NCI-H146 treated with DMSO at 0.1 percent for 48 hours (cell line): Measurements from ENCODE around the gene PAF1.
A peak's percentile ranks its signal among the peaks of the same experiment; 100 is the strongest.
"Not testable (repeated sequence)": the region's sequence is repeated elsewhere in the genome, so short reads cannot be mapped to it uniquely, and the experiment has no call there.

ENCODE experiments used
- DNase-seq: peaks from one replicate; lab custom pipeline; 2025; ENCODE audit not compliant: unreplicated experiment; lab: John Stamatoyannopoulos, UW

PAF1 gene

GRCh38 chr19:39356647-39357046 lies 34.3 kb downstream of the PAF1 start:
- DNase-seq, result no peak

- no peak for DNase-seq
Measured at GRCh38 chr19:39356073-39356472, 34.8 kb downstream of the PAF1 start.

GRCh38 chr19:39355253-39355652 lies 35.7 kb downstream of the PAF1 start:
- no peak for DNase-seq

GRCh38 chr19:39352381-39353255 lies 38.3 kb downstream of the PAF1 start:
- DNase-seq, result no peak

- no peak for DNase-seq
Measured at GRCh38 chr19:39351537-39352064, 39.3 kb downstream of the PAF1 start.

- no peak for DNase-seq
Measured at GRCh38 chr19:39350156-39350555, 40.8 kb downstream of the PAF1 start.

GRCh38 chr19:39349326-39349725 lies 41.6 kb downstream of the PAF1 start:
- no peak for DNase-seq

GRCh38 chr19:39347332-39348164 lies 43.4 kb downstream of the PAF1 start:
- DNase-seq, result no peak

- DNase-seq, result no peak
Measured at GRCh38 chr19:39345956-39346355, 45.0 kb downstream of the PAF1 start.

- no peak for DNase-seq
Measured at GRCh38 chr19:39342647-39343305, 48.1 kb downstream of the PAF1 start.

GRCh38 chr19:39341719-39342604 lies 48.9 kb downstream of the PAF1 start, which contains the start of gene SAMD4B:
Gene SAMD4B (plus strand): TSS chr19:39342421. CDS start chr19:39356894, 14,473 bp downstream.
- DNase-seq, result peak; percentile 97

GRCh38 chr19:39341129-39341718 lies 49.7 kb downstream of the PAF1 start:
- no peak for DNase-seq

GRCh38 chr19:39340156-39340555 lies 50.8 kb downstream of the PAF1 start:
- not testable (repeated sequence) for DNase-seq

- no peak for DNase-seq
Measured at GRCh38 chr19:39339674-39340073, 51.2 kb downstream of the PAF1 start.

- no peak for DNase-seq
Measured at GRCh38 chr19:39336483-39336882, 54.4 kb downstream of the PAF1 start.
